Lower leg skin (tissue), 3 donors: ENCODE results near the gene LRRC43.

ENCODE experiments used
- POLR2A ChIP-seq, 2 donors: fragments of 450-650 bp; IDR thresholded peaks; one replicate each; pipeline ENCODE4 v1.6.1; 2016 to 2017; ENCODE audit warnings: antibody characterized with exemption in 2 of 2, mild to moderate bottlenecking in 1 of 2, moderate library complexity in 1 of 2
- TF ChIP-seq, protein P1 (sequence below), 3 donors: fragments of 450-650 bp; IDR thresholded peaks; one replicate each; pipeline ENCODE4 v1.5.1; 2016; ENCODE audit warnings: antibody characterized with exemption in 3 of 3, mild to moderate bottlenecking in 3 of 3, moderate library complexity in 2 of 3

DNA sequence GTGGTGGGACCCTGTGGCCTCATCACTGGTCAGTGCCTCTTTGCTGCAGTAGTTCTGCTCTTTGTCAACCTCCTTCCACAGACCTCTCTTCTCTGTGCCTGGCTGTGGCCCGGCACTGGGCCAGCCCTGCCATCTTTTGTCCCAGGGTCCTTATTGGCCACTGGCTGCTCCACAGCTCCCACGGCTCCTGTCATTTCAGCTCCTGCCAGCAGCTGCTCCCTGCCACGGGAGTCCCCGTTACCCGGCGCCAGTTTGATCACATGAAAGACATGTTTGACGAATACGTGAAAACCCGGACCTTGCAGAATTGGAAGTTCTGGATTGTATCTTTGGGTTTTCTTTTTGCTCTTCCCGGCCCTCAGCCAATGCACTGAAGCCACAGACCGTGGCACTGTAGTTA, 44.3 kb upstream of the LRRC43 start:
- TF ChIP-seq, protein P1, sequence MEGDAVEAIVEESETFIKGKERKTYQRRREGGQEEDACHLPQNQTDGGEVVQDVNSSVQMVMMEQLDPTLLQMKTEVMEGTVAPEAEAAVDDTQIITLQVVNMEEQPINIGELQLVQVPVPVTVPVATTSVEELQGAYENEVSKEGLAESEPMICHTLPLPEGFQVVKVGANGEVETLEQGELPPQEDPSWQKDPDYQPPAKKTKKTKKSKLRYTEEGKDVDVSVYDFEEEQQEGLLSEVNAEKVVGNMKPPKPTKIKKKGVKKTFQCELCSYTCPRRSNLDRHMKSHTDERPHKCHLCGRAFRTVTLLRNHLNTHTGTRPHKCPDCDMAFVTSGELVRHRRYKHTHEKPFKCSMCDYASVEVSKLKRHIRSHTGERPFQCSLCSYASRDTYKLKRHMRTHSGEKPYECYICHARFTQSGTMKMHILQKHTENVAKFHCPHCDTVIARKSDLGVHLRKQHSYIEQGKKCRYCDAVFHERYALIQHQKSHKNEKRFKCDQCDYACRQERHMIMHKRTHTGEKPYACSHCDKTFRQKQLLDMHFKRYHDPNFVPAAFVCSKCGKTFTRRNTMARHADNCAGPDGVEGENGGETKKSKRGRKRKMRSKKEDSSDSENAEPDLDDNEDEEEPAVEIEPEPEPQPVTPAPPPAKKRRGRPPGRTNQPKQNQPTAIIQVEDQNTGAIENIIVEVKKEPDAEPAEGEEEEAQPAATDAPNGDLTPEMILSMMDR (IDR thresholded peaks at IDR 0.05), result no peak
- no peak for TF ChIP-seq POLR2A (IDR thresholded peaks at IDR 0.05)
